PC-9 (cell line): ENCODE data around the gene HDDC3.

Experiments
- CTCF ChIP-seq: fragments of 200-600 bp; sonication (generic); conservative IDR thresholded peaks from 2 replicates; pipeline ENCODE4 v1.6.1; 2017; ENCODE audit warnings: mixed run types, antibody characterized with exemption, mild to moderate bottlenecking, moderate library complexity
- EZH2 ChIP-seq: fragments of 200-600 bp; sonication (generic); IDR thresholded peaks from 2 replicates; pipeline ENCODE4 v1.8.0; 2017; ENCODE audit warnings: antibody characterized with exemption, low read depth

DNA sequence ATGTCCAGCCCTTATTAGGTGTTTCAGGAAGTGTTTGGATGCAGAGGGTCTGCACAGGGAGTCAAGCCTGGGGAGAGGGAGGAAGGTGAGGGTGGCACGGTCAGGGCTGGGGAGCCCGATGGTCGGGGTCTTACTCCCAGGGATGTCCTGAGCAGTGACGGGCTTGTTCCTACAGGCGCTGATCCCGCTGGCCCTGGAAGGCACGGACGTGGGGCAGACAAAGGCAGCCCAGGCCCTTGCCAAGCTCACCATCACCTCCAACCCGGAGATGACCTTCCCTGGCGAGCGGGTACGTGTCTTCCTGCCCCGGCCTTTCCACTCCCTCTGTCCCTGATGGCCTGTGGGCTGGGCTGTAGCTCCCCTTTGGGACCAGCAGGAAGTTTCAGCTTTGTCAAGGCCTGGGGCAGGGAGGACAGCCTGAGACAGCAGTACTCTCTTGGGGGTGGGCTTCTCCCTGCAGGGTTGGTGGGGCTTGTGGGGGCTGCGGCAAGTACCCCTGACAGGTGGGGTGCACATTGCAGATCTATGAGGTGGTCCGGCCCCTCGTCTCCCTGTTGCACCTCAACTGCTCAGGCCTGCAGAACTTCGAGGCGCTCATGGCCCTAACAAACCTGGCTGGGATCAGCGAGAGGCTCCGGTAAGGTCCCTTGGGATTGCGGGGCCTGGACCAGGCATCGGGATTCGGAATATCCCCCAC, 17.8 kb upstream of the HDDC3 start:
- TF ChIP-seq EZH2 (no peak), CTCF (no peak)
